Measurements from ENCODE around the gene NR5A1. TPM values are rescaled to one million over a fixed set of nuclear protein-coding genes. Genes with fewer than 3 reads are reported as not detected.

The NR5A1 gene
- total and polyA plus RNA-seq, 2 of the 13 experiments (the other 11 are each of a cell fraction or from before 2014, with no cell fraction given): 28.9 to 44.7 TPM

DNA sequence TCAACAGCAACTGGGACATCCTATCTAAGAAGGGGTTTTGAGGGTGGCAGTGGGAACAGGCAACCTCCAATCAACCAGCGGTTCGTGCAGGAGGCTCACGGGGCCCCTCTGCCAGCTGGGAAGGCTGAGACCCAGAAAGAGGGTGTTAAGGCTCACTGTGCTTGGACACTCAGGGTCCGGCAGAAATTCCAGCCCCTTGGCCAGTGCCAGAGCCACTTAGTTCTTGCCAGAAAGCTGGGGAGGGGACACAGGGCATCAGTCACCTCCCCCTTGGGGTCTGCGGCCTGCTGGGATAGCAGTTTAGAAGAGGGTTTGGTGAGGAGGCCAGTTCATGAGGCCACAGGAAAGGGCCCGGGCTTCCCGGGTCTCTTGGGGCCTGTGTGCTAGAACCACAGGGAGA lies 36.5 kb downstream of the NR5A1 start:
- H3K79me2 ChIP-seq (ENCODE audit: insufficient read depth, low read length): no peaks in the 10 kb centered on the region
- H3K4me1 ChIP-seq (ENCODE audit: insufficient read depth, low read length): peaks cover 21% of the 10 kb centered on the region
- no peak overlapping the region for H3K4me3 ChIP-seq (replicated peaks in 1 of 3; ENCODE audit: insufficient read depth in 1 of 3, low read depth in 2 of 3, low read length in 3 of 3)
- peaks cover 19 to 85% of the 10 kb centered on the region in 2 experiments for H3K27me3 ChIP-seq (ENCODE audit: control insufficient read depth in 1 of 2, insufficient read depth in 2 of 2, low read length in 2 of 2)
- CTCF ChIA-PET (ENCODE audit: low intra/inter-chr PET ratio, low total read pairs): no interaction called here
- 31% methylated on average over 4 of the region's 7 CpGs for WGBS (ENCODE audit: low lambda C conversion rate)
- H3K4me2 ChIP-seq (ENCODE audit: low read depth, low read length): no peak overlapping the region
- FAIRE-seq: no peak
- in situ Hi-C loops (cut with HindIII; ENCODE audit: extremely low pct_ligation_motif_present, low pct_unique_long_range_greater_than_20kb): no loop called here
- no peak overlapping the region for H3K9ac ChIP-seq (ENCODE audit: insufficient read depth, low read depth, low read length)
- POLR2A ChIA-PET: no interaction called here
- no peak for ATAC-seq
- intact Hi-C loops (cut with micrococcal nuclease; ENCODE audit: unreplicated experiment): no loop called here
- no peaks in the 10 kb centered on the region for H4K20me1 ChIP-seq (ENCODE audit: insufficient read depth, low read length)
- TF ChIP-seq, protein P1, sequence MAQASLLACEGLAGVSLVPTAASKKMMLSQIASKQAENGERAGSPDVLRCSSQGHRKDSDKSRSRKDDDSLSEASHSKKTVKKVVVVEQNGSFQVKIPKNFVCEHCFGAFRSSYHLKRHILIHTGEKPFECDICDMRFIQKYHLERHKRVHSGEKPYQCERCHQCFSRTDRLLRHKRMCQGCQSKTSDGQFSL (CRISPR knock-in tag; IDR thresholded peaks at IDR 0.05): no peak
- TF ChIP-seq SNAI1 (CRISPR knock-in tag; IDR thresholded peaks at IDR 0.05; ENCODE audit: borderline replicate concordance): no peak
- TF ChIP-seq HMG20A (CRISPR knock-in tag; IDR thresholded peaks at IDR 0.05; ENCODE audit: borderline replicate concordance): no peak
- TF ChIP-seq, protein P2, sequence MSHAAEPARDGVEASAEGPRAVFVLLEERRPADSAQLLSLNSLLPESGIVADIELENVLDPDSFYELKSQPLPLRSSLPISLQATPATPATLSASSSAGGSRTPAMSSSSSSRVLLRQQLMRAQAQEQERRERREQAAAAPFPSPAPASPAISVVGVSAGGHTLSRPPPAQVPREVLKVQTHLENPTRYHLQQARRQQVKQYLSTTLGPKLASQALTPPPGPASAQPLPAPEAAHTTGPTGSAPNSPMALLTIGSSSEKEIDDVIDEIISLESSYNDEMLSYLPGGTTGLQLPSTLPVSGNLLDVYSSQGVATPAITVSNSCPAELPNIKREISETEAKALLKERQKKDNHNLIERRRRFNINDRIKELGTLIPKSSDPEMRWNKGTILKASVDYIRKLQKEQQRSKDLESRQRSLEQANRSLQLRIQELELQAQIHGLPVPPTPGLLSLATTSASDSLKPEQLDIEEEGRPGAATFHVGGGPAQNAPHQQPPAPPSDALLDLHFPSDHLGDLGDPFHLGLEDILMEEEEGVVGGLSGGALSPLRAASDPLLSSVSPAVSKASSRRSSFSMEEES (CRISPR knock-in tag; IDR thresholded peaks at IDR 0.05): no peak
- no peak for TF ChIP-seq RAD51 (IDR thresholded peaks at IDR 0.05; ENCODE audit: borderline replicate concordance)
- TF ChIP-seq ZBTB38 (CRISPR knock-in tag; IDR thresholded peaks at IDR 0.05): no peak
- no peak for TF ChIP-seq ZNF383 (CRISPR knock-in tag; IDR thresholded peaks at IDR 0.05; ENCODE audit: borderline replicate concordance)
- TF ChIP-seq ZNF782 (CRISPR knock-in tag; IDR thresholded peaks at IDR 0.05; ENCODE audit: borderline replicate concordance): no peak
- no peak for TF ChIP-seq SIX1 (CRISPR knock-in tag; IDR thresholded peaks at IDR 0.05; ENCODE audit: borderline replicate concordance)
- TF ChIP-seq MTA3 (CRISPR knock-in tag; IDR thresholded peaks at IDR 0.05): no peak
- no peak for TF ChIP-seq ATM (IDR thresholded peaks at IDR 0.05; ENCODE audit: borderline replicate concordance)
- TF ChIP-seq ZSCAN12 (CRISPR knock-in tag; IDR thresholded peaks at IDR 0.05): no peak
- no peak for TF ChIP-seq ZNF136 (CRISPR knock-in tag; IDR thresholded peaks at IDR 0.05; ENCODE audit: low read depth)
- no peak for TF ChIP-seq NONO (IDR thresholded peaks at IDR 0.05)
- TF ChIP-seq NONO (CRISPR knock-in tag; conservative IDR thresholded peaks at IDR 0.05): no peak
- TF ChIP-seq CC2D1A (CRISPR knock-in tag; IDR thresholded peaks at IDR 0.05): no peak
- TF ChIP-seq, protein P3, sequence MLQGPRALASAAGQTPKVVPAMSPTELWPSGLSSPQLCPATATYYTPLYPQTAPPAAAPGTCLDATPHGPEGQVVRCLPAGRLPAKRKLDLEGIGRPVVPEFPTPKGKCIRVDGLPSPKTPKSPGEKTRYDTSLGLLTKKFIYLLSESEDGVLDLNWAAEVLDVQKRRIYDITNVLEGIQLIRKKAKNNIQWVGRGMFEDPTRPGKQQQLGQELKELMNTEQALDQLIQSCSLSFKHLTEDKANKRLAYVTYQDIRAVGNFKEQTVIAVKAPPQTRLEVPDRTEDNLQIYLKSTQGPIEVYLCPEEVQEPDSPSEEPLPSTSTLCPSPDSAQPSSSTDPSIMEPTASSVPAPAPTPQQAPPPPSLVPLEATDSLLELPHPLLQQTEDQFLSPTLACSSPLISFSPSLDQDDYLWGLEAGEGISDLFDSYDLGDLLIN (CRISPR knock-in tag; IDR thresholded peaks at IDR 0.05; ENCODE audit: borderline replicate concordance): no peak
- no peak for TF ChIP-seq RELA (CRISPR knock-in tag; IDR thresholded peaks at IDR 0.05)
- no peak for TF ChIP-seq MAZ (IDR thresholded peaks at IDR 0.05; ENCODE audit: borderline replicate concordance, low read depth, low read length)
- TF ChIP-seq MAZ (CRISPR knock-in tag; IDR thresholded peaks at IDR 0.05; ENCODE audit: low read depth): no peak
- TF ChIP-seq ZNF180 (CRISPR knock-in tag; IDR thresholded peaks at IDR 0.05; ENCODE audit: borderline replicate concordance, low read depth): no peak
- no peaks in the 10 kb centered on the region for H3K36me3 ChIP-seq (replicated peaks in 1 of 2; ENCODE audit: control insufficient read depth in 1 of 2, insufficient read depth in 2 of 2, low read length in 2 of 2)
- H3K27ac ChIP-seq (ENCODE audit: extremely low read length, insufficient read depth, low read length): no peak overlapping the region
- no peak for DNase-seq (ENCODE audit: low spot score)
- BruUV-seq (replicated peaks): no TSS peak
- H3K9me3 ChIP-seq (ENCODE audit: low read length): no peaks in the 10 kb centered on the region
- no peak overlapping the region for H2AFZ ChIP-seq (ENCODE audit: low read length)
